HG02840 (cell line): ENCODE data around the gene GREB1L.
"Not testable (repeated sequence)": the region's sequence is repeated elsewhere in the genome, so short reads cannot be mapped to it uniquely, and the experiment has no call there.

Source experiments
- ATAC-seq: cut with Tn5 transposase; IDR thresholded peaks from one replicate; pipeline ENCODE4 v1.9.1; 2021; ENCODE audit warnings: mild to moderate bottlenecking, moderate library complexity, moderate number of reproducible peaks; ENCODE audit not compliant: unreplicated experiment, low FRiP score

Gene GREB1L

DNA sequence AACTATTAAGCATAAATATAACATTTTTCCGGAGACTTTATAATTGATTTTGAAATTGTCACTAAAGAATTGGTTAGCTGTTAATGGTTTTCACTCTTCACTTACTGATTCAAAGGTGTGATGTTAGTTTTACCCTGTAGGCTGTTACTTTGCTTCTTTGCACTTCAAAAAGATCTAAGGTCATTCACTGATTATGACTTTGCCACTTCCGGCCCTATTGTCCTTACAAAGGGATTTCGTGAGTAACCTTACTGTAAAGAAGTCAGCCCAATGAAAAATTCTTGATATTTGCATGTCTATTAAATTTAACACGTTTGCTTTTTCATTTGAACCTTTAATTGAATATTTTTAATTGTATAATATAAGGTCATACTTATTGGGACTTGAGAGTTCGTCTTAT, 61.4 kb downstream of the GREB1L start:
- ATAC-seq: no peak

DNA sequence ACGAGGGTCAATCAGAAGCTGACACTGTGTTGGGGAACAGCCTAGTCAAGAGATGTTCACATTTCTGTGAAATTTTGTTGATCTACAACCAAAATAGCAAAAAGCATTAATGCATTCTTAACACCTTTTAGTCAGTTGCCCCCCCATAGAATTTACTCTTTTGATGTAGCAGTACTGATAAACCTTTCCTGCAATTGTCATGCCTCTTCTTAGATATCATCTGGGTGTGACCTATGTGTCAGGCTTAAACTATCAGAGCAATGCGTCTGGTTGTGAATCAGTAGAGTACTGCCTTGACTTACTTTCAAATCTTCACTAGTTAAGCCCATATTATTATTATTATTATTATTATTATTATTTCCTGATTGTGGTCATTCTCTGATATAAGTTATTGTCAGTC, 61.9 kb downstream of the GREB1L start:
- no peak for ATAC-seq

DNA sequence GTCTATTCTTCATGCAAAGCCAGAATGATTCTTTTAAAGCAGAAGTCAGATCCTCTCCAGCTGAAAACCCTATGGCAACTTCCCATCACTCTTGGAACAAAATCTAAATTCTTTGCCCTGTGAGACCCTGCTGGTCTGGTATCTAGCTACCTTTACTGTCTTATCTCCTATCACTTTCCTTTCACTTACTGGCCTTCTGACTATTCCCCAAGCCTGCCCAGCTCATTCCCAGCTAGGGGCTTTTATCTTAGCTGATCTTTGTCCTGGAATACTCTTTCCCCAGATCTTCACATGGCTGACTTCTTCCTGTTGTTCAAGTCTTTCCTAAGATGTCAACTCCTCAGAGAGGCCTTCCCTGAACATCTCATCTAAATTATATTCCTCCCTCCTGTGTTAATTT, 63.6 kb downstream of the GREB1L start:
- ATAC-seq: no peak

DNA sequence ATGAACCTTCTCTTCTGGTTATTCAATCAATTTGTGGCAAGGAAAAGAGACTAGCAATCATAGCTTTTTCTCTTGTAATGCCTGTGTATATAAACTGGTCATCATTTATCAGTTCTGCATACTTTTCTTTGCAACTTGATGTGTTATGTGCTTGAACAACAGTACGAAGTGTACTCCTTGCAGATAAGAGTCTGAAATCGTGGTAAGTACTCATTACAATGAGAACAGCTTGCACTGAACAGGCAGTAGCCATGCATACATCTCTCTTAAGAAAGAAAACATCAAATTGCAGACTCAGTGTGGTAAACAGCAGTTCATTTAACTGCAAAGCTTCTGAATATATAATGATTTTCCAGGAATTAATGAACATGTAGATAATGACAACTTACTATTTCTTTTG, 64.3 kb downstream of the GREB1L start:
- ATAC-seq: no peak

DNA sequence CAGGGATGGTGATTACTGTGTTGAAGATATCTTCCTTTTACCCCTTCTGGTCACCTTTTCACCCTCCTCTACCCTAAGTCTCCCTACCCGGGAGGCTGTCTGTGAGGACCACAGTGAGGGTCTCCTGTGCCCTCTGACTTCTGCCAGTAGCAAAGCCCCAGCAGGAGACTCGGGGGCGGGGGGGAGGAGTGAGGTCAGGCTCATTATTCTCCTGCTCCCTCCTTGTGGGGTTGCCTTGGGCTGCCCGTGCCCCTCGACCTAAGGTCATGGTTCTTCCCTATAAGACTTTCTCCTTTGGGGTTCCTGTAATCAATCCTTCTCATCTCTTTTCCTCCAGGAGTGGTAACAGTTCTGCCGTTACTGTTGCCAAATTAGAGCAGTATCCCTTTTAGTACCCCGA, 65.5 kb downstream of the GREB1L start:
- no peak for ATAC-seq

DNA sequence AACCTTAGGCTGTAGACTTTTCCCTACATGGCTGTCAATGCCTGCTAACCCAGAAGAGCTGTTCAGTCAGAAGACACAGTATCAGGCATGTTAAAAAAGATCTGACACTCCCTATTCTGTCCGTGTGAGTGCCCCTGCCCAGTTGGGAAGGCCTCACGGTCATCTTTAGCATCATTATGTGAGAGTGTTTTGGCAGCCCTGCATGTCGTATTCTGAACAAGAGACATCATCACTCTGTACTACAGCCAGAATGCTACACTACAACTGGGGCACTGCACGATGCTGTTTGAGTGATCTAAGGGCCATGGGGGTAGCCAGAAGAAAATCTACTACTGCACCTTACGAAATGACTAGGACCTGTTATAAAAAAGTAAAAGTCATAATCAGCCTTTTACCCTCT, 67.2 kb downstream of the GREB1L start:
- ATAC-seq: no peak

DNA sequence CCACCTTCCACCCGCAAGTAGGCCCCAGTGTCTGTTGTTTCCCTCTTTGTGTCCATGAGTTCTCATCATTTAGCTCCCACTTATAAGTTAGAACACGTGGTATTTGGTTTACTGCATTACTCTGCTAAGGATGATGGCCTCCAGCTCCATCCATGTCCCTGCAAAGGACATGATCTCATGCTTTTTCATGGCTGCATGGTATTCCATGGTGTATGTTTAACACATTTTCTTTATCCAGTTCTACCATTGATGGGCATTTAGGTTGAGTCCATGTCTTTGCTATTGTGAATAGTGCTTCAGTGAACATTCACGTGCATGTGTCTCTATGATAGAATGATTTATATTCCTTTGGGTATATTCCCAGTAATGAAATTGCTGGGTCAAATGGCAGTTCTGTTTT, 69.9 kb downstream of the GREB1L start:
- not testable (repeated sequence) for ATAC-seq

DNA sequence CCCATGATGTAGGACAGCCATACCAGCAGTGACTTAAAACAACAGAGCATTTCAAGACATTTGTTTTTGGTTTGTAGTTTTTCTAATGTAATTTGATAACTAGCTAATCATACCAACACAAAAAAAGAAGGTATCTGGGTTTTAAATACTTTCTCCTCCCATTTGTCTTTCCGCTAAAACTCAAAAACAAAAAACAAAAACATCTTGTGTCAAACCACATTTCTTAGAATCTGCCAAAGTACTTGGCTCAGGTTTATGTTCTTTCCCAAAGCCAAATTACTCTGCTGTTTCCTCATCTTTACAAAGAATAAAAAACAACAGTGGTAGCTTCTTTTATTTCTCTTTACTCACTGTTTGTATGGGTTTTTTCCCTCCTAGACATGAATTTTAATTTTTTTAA, 71.5 kb downstream of the GREB1L start:
- ATAC-seq: no peak

DNA sequence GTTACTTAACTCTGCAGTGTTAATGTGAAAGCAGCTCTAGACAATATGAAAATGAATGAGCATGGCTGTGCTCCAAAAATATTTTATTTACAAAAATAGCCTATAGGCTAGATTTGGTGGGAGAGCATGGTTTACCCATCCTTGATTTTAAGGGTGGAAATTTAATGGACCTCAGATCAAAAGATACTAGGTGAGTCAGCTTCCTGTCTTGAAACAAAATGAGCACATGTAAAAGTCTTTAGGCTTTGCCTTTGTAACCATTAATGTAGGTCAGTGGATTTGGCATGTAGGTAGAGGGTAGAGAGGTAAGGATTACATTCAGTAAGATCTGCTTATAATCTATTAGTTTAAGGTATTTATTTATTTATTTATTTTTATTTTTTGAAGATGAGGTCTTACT, 72.7 kb downstream of the GREB1L start:
- no peak for ATAC-seq

DNA sequence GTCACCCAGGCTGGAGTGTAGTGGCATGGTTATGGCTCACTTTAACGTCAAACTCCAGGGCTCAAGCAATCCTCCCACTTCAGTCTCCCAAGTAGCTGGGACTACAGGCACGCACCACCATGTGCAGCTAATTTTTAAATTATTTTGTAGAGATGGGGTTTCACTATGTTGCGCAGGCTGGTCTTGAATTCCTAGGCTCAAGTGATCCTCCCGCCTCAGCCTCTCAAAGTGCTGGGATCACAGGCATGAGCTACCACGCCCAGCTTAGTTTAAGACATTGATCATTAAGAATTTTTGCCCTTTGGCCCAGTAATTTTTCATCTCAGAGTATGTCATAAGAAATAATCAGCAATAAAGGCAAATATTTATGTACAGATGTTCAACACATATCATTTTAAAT, 73.1 kb downstream of the GREB1L start:
- ATAC-seq: not testable (repeated sequence)

DNA sequence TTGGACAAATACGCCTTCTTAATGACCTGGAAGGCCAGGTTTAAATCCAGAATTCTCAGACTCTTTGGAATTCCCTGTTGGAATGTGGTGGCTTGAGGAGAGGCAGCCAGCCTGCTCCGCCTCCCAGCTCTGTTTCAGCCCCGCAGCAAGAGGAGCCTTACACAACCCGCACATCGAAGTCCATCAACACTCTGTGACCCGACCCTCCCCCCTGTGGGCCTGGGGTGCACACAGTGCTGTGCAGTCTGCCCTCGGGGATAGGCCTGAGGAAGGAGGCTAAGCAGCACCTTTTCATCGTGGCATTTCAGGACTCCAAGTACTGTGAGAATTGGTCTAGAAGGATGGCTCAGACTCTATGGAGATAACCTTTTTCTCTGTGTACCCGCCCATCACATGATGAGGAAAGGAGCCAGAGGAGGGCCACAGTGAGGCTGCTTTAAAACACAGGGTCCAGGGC, 73.7 kb downstream of the GREB1L start:
- ATAC-seq: no peak

DNA sequence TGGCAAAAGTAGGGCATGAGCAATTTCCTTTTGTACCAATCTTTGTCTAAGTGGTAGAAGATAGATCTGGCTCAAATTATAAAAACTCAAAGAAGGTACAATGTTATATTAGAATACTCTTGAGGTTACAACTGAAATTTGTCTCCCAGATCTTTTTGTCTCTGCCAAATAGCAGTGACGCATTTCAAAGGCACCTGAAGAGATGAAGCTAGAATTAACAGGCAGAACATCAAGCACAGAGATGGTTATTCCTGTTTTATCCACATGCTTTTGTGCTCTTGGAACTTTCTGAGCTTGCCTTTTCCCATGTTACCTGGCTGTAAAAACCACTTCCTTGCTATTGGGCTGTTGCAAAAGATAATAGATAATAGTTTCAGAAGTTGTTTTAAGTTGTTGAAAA, 74.3 kb downstream of the GREB1L start:
- ATAC-seq: no peak

DNA sequence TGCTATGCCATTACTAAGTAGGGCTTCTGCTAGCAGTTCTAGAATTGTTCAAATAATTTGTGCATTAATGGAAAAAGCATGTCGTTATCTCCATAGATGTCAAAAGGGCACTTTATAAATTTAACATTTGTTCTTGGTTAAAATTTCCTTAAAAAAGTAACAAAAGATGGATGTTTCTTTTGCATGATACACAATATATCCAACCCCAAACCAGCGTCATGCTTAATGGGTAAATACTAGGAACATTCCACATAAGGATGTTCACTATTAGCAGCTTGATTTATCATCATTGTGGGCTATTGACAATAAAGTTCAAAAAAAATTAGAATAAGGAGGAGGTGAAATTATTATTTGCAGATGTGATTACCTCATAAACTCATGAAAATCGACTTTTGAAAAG, 79.7 kb downstream of the GREB1L start:
- no peak for ATAC-seq

DNA sequence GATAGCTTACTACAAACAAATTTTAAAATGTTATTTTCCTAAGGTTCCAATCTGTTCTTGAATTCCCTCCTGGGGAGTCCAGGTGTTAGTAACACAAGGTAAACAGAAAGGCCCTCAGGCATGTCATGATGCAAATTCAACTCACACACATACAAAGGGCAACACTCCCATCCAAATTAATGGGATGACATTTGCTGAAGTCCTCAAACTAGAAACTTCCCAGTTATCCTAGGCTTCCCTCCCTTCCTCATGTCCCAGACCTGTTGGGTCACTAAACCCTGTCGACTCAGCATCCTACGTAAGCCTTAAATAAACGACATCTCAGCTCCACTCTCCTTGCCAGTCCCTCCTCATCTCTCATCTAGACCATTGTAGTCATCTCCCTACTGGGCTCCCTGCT, 85.1 kb downstream of the GREB1L start:
- ATAC-seq: no peak

DNA sequence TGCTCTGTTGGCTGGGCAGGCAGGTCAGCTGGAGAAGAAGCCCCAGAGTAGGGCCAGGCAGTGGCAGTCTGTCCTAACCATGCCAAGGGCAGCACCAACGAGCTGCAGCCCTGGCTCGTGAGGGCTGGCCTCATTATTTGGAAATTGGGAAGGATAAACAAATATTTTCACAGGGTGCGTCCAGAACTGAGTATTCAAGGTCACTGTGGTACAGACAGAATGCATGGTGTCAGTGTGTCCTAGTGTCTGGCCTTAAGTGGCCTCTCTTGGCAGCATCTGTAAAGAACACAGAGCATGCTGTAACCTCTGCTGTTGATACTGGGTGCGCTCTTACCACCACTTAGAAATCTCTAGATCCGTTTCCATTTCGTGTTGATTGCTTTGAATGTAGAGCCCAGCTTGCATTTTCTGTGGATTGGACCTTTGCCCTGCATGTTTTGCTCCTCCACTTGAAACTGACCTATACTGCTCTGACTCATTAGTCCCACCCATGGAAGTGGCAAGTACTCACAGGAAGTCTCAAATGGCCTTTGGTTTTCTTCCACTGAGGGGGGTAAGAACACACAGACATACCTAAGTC, 88.2 kb downstream of the GREB1L start:
- ATAC-seq: no peak

DNA sequence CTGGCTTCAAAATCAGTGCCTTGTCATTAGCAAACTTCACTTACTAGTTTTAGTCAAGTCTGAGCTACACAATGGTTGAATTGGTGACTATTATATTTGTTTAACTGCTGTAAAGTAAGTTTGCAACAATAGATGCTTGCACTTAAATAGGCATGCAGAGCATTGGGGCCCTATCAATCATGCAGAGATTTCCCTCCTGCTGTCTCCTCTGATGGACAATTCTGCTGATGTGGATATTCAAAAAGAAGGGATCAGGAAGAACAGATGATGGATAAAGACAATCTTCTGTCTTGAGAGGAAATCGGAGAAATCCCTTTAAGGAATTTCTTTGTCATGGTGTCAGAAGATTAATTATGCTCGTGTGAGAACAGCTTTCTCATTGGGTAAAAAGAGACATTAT, 89.0 kb downstream of the GREB1L start:
- ATAC-seq: no peak

DNA sequence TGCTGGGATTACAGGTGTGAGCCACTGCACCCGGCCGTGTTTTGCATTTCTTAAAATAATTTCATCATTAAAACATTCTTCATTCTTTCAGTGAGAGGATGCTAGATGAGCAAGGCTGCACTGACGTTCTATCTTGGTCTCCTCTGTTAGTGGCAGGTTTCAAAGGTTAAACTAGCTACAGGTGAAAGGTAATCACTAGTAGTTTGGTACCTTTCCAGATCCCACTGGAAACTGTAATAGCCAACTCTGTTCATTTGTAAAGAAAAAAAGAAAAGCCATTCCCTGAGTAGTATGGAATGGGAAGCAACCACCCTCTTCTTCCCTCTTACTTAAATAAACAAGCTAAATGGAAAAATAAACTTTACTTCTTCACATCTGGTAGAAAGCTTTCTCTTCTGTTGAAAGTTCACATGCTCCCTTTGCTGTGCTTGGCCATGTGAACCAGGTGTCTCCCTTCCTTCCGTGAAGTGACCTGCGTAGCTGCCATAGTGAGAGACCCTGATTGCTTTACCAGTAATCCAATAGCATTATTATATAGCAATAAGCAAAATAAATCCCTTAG, 94.0 kb downstream of the GREB1L start:
- ATAC-seq: no peak

DNA sequence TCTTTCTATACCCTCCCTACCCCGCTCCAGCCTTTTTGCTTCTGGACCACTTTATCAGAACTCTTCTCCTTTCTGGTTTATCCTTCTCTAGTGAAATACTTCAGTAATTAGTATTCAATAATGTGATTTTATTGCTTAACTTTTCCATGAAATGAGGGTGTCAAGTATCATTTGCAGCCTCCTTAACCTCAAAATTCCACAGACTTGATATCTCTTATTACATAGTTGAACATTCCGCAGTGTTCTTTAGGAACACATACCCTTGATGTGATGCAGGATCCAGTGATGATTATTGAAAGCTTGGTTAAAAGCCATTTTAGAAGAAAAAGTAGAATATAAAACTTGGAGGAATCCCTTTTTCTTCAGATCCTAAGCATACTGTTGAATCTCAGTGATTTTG, 94.8 kb downstream of the GREB1L start:
- no peak for ATAC-seq

DNA sequence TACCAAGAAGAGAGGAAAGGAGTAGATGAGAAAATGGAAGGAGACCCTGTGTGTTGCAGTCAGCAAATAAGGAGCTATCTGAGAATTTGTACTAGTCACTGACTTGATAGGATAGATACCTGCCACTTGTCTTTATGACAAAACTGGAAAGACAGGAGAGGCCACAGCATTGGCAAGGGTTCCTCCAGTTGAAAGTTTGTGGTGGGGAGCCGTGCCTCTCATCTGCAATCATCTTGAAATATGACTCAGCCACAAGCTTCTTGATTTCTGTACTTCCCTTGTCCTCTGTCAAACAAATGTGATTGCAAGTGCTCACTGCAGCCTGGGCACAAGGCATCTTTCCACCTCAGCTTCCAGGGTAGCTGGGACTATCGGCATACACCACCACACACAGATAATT, 99.1 kb downstream of the GREB1L start:
- no peak for ATAC-seq

DNA sequence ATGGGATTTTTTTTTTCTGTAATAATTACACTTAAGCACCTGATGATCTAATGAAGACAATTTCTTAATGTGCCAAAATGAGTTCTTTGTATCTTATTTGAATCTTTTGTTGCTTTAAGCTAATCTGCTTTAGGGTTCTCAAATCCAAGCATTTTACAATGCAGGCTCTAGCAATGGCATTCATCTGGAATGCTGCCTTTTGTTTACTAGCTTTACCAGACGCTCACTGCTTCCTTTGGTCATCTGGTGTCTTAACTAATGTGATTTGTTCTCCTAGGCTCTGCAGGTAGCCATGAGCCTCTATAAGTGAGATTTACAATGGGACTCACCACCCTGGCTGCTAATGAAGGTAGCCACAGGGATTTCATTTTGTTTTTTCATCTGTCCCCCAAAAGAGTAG, 100.3 kb downstream of the GREB1L start:
- ATAC-seq: no peak

DNA sequence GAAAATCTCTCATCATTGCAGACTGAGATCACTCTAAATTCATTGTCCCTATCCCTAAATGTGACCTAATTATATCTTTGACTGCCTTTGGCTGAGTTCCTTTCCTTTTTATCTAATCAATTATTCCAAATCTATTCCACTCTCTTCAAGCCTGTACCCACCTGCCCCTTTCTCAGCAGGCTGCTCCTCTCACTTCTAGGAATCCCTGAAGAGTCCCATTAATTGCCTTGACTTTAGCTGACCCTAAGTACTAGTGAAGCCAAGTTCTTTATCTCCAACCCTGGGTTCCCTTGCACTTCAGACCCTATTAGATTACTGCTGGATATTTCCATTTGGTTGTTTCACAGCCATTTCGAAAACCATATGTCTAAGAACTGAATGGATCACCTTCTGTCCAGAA, 102.8 kb downstream of the GREB1L start:
- no peak for ATAC-seq

DNA sequence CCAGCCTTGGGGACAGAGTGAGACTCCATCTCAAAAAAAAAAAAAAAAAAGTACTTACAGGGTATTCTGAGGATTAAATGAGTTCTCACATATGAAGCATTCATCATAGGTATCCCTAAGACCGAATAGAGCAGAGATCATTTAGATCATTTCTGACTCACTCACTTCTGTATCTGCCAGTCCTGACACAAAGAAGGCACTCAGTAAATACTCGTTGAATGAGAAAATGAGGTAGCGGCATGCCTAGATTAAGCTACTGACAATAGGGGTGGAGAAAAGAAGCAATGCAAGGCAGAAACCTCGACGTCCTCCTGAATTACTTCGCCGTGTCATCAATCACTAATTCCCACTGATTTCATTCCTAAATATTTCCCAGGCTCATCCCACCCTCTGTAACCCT, 103.8 kb downstream of the GREB1L start:
- no peak for ATAC-seq

DNA sequence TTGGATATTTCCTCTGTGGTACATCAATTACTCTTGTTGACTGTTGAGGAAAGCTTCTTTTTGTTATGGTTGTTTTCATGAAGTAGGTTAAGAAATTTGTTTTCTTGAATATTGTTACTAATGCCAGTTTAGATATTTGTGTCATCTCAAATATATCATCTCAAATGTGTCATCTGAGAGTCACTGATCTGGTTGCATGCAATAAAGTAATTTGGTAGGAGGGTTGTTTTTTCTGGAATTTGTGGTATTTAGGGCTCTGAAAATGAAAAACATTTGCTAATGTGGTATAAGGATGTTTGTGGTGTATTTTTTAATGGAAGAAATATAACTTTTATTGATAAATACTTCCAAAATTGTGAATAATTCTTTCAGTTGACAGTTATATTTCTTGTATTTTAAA, 117.7 kb downstream of the GREB1L start:
- no peak for ATAC-seq
